22Rv1 (cell line): ENCODE measurements around the gene MSRB1.
A peak's percentile ranks its signal among the peaks of the same experiment; 100 is the strongest.

Source experiments
- H3K27ac ChIP-seq: fragments of 450-650 bp; 2 replicates; pipeline ENCODE4 v1.5.1; 2017
- CTCF ChIP-seq: fragments of 450-650 bp; IDR thresholded peaks from 2 replicates; pipeline ENCODE4 v1.5.1; 2017; ENCODE audit warnings: mild to moderate bottlenecking
- ZFX ChIP-seq: fragments of 450-650 bp; IDR thresholded peaks from 2 replicates; pipeline ENCODE4 v1.6.1; 2017; ENCODE audit warnings: antibody characterized with exemption, borderline replicate concordance

The MSRB1 gene

GRCh38 chr16:1961651-1962067 lies 18.7 kb upstream of the MSRB1 start:
- H3K27ac ChIP-seq, result peak overlapping the region; percentile 96
- TF ChIP-seq CTCF (no peak), ZFX (no peak)

- H3K27ac ChIP-seq, result peak overlapping the region; percentile 96
- TF ChIP-seq ZFX (no peak), CTCF (no peak)
These were observed 17.9 kb upstream of the MSRB1 start for GRCh38 chr16:1960665-1961630.

GRCh38 chr16:1959269-1960039 lies 16.5 kb upstream of the MSRB1 start, which contains the start of gene NDUFB10:
TSS of gene NDUFB10 (plus strand) at chr16:1959538. CDS start at chr16:1959625, 87 bp downstream.
- TF ChIP-seq ZFX, result no peak
- peak; percentile 93 for TF ChIP-seq CTCF
- H3K27ac ChIP-seq, result peak within 1 kb of the TSS; percentile 96

GRCh38 chr16:1958715-1959268 lies 15.8 kb upstream of the MSRB1 start:
- H3K27ac ChIP-seq, result peak overlapping the region; percentile 96
- TF ChIP-seq ZFX (no peak), CTCF (no peak)

- peak overlapping the region; percentile 96 for H3K27ac ChIP-seq
These were observed 15.1 kb upstream of the MSRB1 start for GRCh38 chr16:1958143-1958491.

- H3K27ac ChIP-seq, result peak overlapping the region; percentile 96
These were observed 14.6 kb upstream of the MSRB1 start for GRCh38 chr16:1957434-1958142.

- H3K27ac ChIP-seq, result no peak overlapping the region
- TF ChIP-seq ZFX, result no peak
- no peak for TF ChIP-seq CTCF
These were observed 10.7 kb upstream of the MSRB1 start for GRCh38 chr16:1953734-1954133.
